ENCODE results near the gene KIF27.
A peak's percentile ranks its signal among the peaks of the same experiment; 100 is the strongest.

Gene KIF27

GRCh38 chr9:83920927-83921707, at the start of gene KIF27:
Gene KIF27, minus strand, starts transcription at chr9:83921432. Its CDS starts 5,841 bp downstream, at chr9:83915591.
- H3K4me3 ChIP-seq (ENCODE audit: low read length) = peak within 1 kb of the TSS; percentile 63
- H3K9me3 ChIP-seq (ENCODE audit: insufficient read depth, low read depth, low read length) = no peaks in the 10 kb centered on the region
- H3K9ac ChIP-seq (ENCODE audit: low read depth, low read length) = peak within 1 kb of the TSS; percentile 75
- H3K27me3 ChIP-seq (ENCODE audit: insufficient read depth, low read length) = no peaks in the 10 kb centered on the region
- peak within 1 kb of the TSS; percentile 0 for H3K27ac ChIP-seq (ENCODE audit: low read length)
- peaks cover 2% of the 10 kb centered on the region; the same call in 1 of the 2 replicates for H3K4me1 ChIP-seq (ENCODE audit: insufficient read depth, low read length)
- H3K36me3 ChIP-seq (ENCODE audit: insufficient read depth, low read depth, low read length) = no peaks in the 10 kb centered on the region

GRCh38 chr9:83969602-83970001, 48.4 kb upstream of the KIF27 start:
- no peak overlapping the region for H3K9ac ChIP-seq (ENCODE audit: low read depth, low read length)
- no peak overlapping the region for H3K27ac ChIP-seq (ENCODE audit: low read length)
- no peak overlapping the region for H3K4me3 ChIP-seq (ENCODE audit: low read length)
- H3K36me3 ChIP-seq (ENCODE audit: insufficient read depth, low read depth, low read length) = peaks cover 84% of the 10 kb centered on the region
- no peaks in the 10 kb centered on the region for H3K27me3 ChIP-seq (ENCODE audit: insufficient read depth, low read length)
- no peaks in the 10 kb centered on the region for H3K4me1 ChIP-seq (ENCODE audit: insufficient read depth, low read length)
- H3K9me3 ChIP-seq (ENCODE audit: insufficient read depth, low read depth, low read length) = no peaks in the 10 kb centered on the region

- no peak overlapping the region for H3K4me3 ChIP-seq (ENCODE audit: low read length)
- no peaks in the 10 kb centered on the region for H3K9me3 ChIP-seq (ENCODE audit: insufficient read depth, low read depth, low read length)
- no peak overlapping the region for H3K9ac ChIP-seq (ENCODE audit: low read depth, low read length)
- H3K27ac ChIP-seq (ENCODE audit: low read length) = no peak overlapping the region
- peaks cover 59% of the 10 kb centered on the region for H3K36me3 ChIP-seq (ENCODE audit: insufficient read depth, low read depth, low read length)
- H3K4me1 ChIP-seq (ENCODE audit: insufficient read depth, low read length) = no peaks in the 10 kb centered on the region
- no peaks in the 10 kb centered on the region for H3K27me3 ChIP-seq (ENCODE audit: insufficient read depth, low read length)
Measured at GRCh38 chr9:83967073-83967472, 45.8 kb upstream of the KIF27 start.

GRCh38 chr9:83966209-83966582, 45.0 kb upstream of the KIF27 start:
- Histone ChIP-seq H3K9me3 (ENCODE audit: insufficient read depth, low read depth, low read length) (no peaks in the 10 kb centered on the region), H3K36me3 (ENCODE audit: insufficient read depth, low read depth, low read length) (peaks cover 50% of the 10 kb centered on the region), H3K27ac (ENCODE audit: low read length) (no peak overlapping the region)

GRCh38 chr9:83965350-83966208, 44.3 kb upstream of the KIF27 start:
- peaks cover 44% of the 10 kb centered on the region for H3K36me3 ChIP-seq (ENCODE audit: insufficient read depth, low read depth, low read length)
- H3K4me3 ChIP-seq (ENCODE audit: low read length) = no peak overlapping the region
- H3K9me3 ChIP-seq (ENCODE audit: insufficient read depth, low read depth, low read length) = no peaks in the 10 kb centered on the region
- no peak overlapping the region for H3K27ac ChIP-seq (ENCODE audit: low read length)
- no peaks in the 10 kb centered on the region for H3K27me3 ChIP-seq (ENCODE audit: insufficient read depth, low read length)
- no peaks in the 10 kb centered on the region for H3K4me1 ChIP-seq (ENCODE audit: insufficient read depth, low read length)
- no peak overlapping the region for H3K9ac ChIP-seq (ENCODE audit: low read depth, low read length)

More at GRCh38 chr9:83966209-83966582, 45.0 kb upstream of the KIF27 start:
- Histone ChIP-seq H3K27me3 (ENCODE audit: insufficient read depth, low read length) (no peaks in the 10 kb centered on the region), H3K9ac (ENCODE audit: low read depth, low read length) (no peak overlapping the region), H3K4me1 (ENCODE audit: insufficient read depth, low read length) (no peaks in the 10 kb centered on the region), H3K4me3 (ENCODE audit: low read length) (no peak overlapping the region)

GRCh38 chr9:83964973-83965349, 43.7 kb upstream of the KIF27 start:
- Histone ChIP-seq H3K36me3 (ENCODE audit: insufficient read depth, low read depth, low read length) (peaks cover 38% of the 10 kb centered on the region), H3K4me1 (ENCODE audit: insufficient read depth, low read length) (no peaks in the 10 kb centered on the region), H3K9ac (ENCODE audit: low read depth, low read length) (no peak overlapping the region), H3K27me3 (ENCODE audit: insufficient read depth, low read length) (no peaks in the 10 kb centered on the region), H3K4me3 (ENCODE audit: low read length) (no peak overlapping the region), H3K27ac (ENCODE audit: low read length) (no peak overlapping the region), H3K9me3 (ENCODE audit: insufficient read depth, low read depth, low read length) (no peaks in the 10 kb centered on the region)

- no peaks in the 10 kb centered on the region for H3K27me3 ChIP-seq (ENCODE audit: insufficient read depth, low read length)
- H3K9me3 ChIP-seq (ENCODE audit: insufficient read depth, low read depth, low read length) = no peaks in the 10 kb centered on the region
- H3K27ac ChIP-seq (ENCODE audit: low read length) = no peak overlapping the region
- H3K4me3 ChIP-seq (ENCODE audit: low read length) = no peak overlapping the region
- H3K9ac ChIP-seq (ENCODE audit: low read depth, low read length) = no peak overlapping the region
- H3K36me3 ChIP-seq (ENCODE audit: insufficient read depth, low read depth, low read length) = peaks cover 10% of the 10 kb centered on the region
- H3K4me1 ChIP-seq (ENCODE audit: insufficient read depth, low read length) = no peaks in the 10 kb centered on the region
Measured at GRCh38 chr9:83962165-83962564, 40.9 kb upstream of the KIF27 start.

GRCh38 chr9:83960991-83961390, 39.8 kb upstream of the KIF27 start:
- H3K36me3 ChIP-seq (ENCODE audit: insufficient read depth, low read depth, low read length) = no peaks in the 10 kb centered on the region
- H3K27me3 ChIP-seq (ENCODE audit: insufficient read depth, low read length) = peaks cover 5% of the 10 kb centered on the region; the same call in 1 of the 2 replicates
- H3K27ac ChIP-seq (ENCODE audit: low read length) = no peak overlapping the region
- no peak overlapping the region for H3K4me3 ChIP-seq (ENCODE audit: low read length)
- no peaks in the 10 kb centered on the region for H3K4me1 ChIP-seq (ENCODE audit: insufficient read depth, low read length)
- H3K9ac ChIP-seq (ENCODE audit: low read depth, low read length) = no peak overlapping the region
- H3K9me3 ChIP-seq (ENCODE audit: insufficient read depth, low read depth, low read length) = no peaks in the 10 kb centered on the region

- Histone ChIP-seq H3K9me3 (ENCODE audit: insufficient read depth, low read depth, low read length) (no peaks in the 10 kb centered on the region), H3K27ac (ENCODE audit: low read length) (no peak overlapping the region), H3K27me3 (ENCODE audit: insufficient read depth, low read length) (peaks cover 7% of the 10 kb centered on the region; the same call in 1 of the 2 replicates), H3K4me1 (ENCODE audit: insufficient read depth, low read length) (no peaks in the 10 kb centered on the region), H3K36me3 (ENCODE audit: insufficient read depth, low read depth, low read length) (no peaks in the 10 kb centered on the region), H3K4me3 (ENCODE audit: low read length) (no peak overlapping the region), H3K9ac (ENCODE audit: low read depth, low read length) (no peak overlapping the region)
Measured at GRCh38 chr9:83959061-83959460, 37.8 kb upstream of the KIF27 start.

- H3K4me3 ChIP-seq (ENCODE audit: low read length) = peak overlapping the region; percentile 73; the same call in 1 of the 2 replicates
- peak overlapping the region; percentile 69; the same call in 1 of the 2 replicates for H3K9ac ChIP-seq (ENCODE audit: low read depth, low read length)
- H3K9me3 ChIP-seq (ENCODE audit: insufficient read depth, low read depth, low read length) = no peaks in the 10 kb centered on the region
- H3K27ac ChIP-seq (ENCODE audit: low read length) = no peak overlapping the region
- H3K4me1 ChIP-seq (ENCODE audit: insufficient read depth, low read length) = no peaks in the 10 kb centered on the region
- peaks cover 7% of the 10 kb centered on the region; the same call in 1 of the 2 replicates for H3K27me3 ChIP-seq (ENCODE audit: insufficient read depth, low read length)
- no peaks in the 10 kb centered on the region for H3K36me3 ChIP-seq (ENCODE audit: insufficient read depth, low read depth, low read length)
Measured at GRCh38 chr9:83957248-83957513, 35.9 kb upstream of the KIF27 start.

GRCh38 chr9:83956436-83957247, 35.4 kb upstream of the KIF27 start:
- H3K4me1 ChIP-seq (ENCODE audit: insufficient read depth, low read length) = no peaks in the 10 kb centered on the region
- H3K9me3 ChIP-seq (ENCODE audit: insufficient read depth, low read depth, low read length) = no peaks in the 10 kb centered on the region
- peak overlapping the region; percentile 73; the same call in 1 of the 2 replicates for H3K4me3 ChIP-seq (ENCODE audit: low read length)
- no peaks in the 10 kb centered on the region for H3K36me3 ChIP-seq (ENCODE audit: insufficient read depth, low read depth, low read length)
- H3K27me3 ChIP-seq (ENCODE audit: insufficient read depth, low read length) = peaks cover 7% of the 10 kb centered on the region; the same call in 1 of the 2 replicates
- H3K9ac ChIP-seq (ENCODE audit: low read depth, low read length) = peak overlapping the region; percentile 69; the same call in 1 of the 2 replicates
- no peak overlapping the region for H3K27ac ChIP-seq (ENCODE audit: low read length)
